ENCODE measurements around the gene ZBTB8B.
"Not testable (repeated sequence)": the region's sequence is repeated elsewhere in the genome, so short reads cannot be mapped to it uniquely, and the experiment has no call there.

ZBTB8B gene

DNA sequence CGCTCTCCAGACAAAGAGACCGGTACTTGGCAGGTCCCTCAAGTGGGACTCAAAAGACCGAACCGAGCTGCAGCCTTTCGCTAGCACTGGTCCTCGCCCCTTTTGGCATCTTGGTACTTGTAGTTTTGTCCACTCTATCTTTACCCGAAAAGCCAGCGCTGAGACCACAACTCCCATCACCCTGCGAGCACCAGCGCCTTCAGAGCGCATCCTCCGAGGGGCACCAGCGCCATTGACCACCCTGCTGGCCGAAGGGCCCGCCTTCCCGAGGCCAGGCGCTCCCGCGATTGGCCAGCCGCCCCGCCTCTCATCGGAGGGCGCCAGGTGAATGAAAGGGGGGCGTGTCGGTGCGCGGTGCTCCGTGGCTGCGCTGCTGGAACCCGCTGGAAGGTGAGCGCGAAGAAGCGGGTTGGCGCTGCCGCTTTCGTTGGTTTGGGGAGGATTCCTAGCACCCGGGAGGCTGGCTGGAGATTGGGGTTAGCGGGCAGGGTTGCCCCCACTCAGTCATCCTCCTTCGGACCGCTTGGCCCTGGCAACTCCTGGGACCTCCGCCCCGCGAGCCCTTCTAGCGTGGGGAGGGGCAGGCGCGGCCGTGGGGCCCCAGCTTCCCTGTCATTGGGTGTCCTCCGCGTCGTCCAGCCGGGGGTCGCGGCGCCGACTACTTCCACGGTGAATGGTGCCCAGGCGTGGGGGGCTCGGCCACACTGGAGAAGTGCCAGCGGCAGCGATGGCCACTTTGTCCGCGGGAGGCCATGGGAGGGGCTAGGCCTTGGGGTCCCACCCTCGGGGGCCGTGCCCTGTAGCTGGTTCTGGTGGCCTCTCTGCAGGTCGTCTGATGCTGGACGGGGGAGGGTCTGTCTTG is at the start of gene ZBTB8B:
TSS of gene ZBTB8B (plus strand) at position 357 of the 862 bp plus-strand sequence. CDS start 5,553 bp downstream, outside the sequence.
- peak; percentile 15 to 48 for DNase-seq

DNA sequence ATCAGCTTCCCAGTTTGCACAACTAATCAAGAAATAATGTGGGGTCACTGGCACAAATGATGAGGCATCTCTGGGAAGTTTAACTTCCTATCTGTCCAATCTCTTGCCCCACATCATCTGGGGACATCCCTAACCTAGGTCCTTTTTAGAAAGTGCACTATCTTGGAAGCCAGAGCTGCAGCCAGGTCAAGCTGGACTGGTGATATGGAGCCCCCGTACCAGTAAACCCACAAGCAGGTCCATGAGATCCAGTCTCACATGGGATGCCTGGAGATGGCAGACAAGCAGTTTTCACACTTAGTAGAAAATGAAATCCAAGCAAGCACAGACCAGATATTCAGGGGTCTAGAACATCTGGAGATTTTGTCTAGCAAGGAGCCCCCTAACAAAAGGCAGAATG is 43.1 kb upstream of the ZBTB8B start:
- DNase-seq = no peak

DNA sequence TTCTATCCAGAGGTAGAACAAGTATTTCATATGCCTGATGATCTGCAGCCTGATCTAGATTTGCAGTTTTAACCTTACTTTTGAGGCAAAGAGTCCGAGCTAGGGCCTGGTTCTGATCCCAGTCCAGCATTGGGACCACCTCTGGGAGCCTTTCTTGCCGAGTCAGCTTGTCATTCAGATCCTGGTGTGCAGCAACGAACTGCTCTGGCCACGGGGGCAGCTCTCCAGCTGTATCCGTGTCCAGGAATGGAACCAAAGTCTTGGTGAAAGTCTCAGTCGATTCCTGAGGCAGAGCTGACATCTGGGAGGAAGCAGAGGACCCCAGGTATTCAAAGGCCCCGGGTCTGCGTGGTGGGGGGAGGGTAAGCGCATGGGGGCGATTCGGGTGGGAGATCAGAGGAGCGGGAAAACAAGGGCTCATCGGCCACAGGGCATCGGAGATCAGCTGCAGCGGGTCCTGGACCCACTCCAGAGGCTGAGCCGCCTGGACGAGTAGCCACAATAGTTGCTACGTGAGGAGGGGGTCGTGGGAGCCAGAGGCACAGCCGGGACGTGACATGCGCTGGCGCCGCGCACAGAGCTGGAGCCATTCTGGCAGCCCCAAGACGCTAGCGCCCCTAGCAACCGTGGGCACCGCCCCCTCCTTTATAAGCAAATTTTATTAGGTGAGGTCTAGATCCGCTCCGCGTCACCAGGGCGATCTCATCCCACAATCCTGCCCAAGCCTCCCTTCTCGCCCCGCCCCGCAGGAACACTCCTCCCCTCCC is 38.2 kb upstream of the ZBTB8B start:
- DNase-seq = no peak

DNA sequence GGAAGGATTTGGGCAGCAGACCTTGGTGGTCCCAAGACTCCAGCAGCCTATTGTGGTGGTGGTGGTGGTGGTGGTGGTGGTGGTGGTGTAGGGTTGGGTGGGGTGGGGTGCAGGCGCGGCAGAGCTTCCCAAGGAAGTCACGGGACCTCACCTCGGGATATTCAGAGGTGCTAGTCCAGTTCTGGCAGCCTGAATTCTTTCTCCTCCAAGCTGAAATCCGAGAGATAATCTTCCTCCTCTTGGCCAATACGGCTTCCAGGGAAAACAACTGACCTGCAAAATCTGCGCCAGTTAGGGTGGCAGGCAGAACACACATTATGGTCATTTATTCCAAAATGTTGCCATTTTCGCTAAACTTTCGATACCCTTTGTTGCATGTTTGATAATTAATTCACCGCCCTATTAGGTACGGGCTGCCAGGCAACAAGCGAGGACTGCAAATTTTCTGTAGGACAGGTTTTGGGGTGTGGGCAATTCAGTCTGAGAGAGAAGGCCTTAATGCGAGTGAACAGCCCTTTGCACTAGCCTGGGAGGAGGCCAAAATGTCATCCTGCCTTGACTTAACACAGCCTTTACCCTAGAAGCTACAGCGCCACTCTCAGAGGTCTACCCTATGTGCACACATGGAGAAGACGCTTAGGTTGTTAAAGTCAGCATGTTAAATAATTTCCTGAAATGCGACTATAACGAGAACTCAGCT is 37.5 kb upstream of the ZBTB8B start:
- DNase-seq = no peak

GRCh38 chr1:32431736-32432400 is 33.0 kb upstream of the ZBTB8B start:
- DNase-seq = no peak

GRCh38 chr1:32438136-32438535 is 26.7 kb upstream of the ZBTB8B start:
- no peak for DNase-seq

- DNase-seq = not testable (repeated sequence)
Observed at GRCh38 chr1:32438777-32439176, 26.1 kb upstream of the ZBTB8B start.

DNA sequence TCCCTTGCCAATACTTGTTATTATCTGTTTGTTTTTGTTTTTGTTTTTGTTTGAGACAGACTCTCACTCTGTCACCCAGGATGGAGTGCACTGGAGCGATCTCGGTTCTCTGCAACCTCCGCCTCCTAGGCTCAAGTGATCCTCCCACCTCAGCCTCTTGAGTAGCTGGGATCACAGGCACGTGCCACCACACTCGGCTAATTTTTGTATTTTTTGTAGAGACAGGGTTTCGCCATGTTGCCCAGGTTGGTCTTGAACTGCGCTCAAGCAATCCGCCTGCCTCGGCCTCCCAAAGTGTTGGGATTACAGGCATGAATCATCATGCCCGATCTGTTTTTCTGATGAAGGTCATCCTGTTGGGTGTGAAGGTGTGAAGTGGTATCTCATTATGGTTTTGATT is 23.4 kb upstream of the ZBTB8B start:
- not testable (repeated sequence) for DNase-seq

DNA sequence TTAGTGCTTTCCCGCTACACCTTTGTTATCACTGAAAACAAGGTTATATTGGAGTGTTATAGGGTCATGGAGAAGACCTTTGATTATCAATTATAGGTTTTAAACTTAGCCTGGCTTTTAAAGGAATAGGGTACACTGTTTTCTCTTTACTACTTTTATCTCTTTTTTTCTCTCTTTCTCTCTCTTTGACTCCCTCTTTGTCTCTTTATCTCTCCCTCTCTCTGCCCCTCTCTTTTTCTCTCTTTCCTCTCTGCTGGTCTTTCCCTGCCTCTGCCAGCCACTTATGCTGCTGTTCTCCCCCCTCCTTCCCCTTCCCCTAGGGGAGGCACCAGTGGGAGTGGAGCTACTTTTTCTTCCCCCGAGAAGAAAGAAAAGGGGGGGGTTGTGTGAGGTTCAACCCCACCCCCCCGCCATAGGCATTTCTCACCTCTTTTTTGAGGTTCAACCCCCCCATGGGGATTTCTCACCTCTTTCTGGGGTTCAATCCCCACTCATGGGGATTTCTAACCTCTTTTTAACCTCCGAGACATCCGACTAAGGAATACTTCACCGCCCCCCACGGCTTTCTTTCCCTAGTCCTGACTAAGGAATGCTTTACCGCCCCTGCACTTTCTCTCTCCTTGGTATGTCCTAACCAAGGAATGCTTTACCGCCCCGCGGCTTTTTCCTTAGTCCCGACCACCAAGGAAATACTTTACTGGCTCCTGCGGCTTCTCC is 17.2 kb upstream of the ZBTB8B start:
- DNase-seq = no peak

GRCh38 chr1:32448186-32448772 is 16.6 kb upstream of the ZBTB8B start:
- peak; percentile 4 to 27 for DNase-seq

DNA sequence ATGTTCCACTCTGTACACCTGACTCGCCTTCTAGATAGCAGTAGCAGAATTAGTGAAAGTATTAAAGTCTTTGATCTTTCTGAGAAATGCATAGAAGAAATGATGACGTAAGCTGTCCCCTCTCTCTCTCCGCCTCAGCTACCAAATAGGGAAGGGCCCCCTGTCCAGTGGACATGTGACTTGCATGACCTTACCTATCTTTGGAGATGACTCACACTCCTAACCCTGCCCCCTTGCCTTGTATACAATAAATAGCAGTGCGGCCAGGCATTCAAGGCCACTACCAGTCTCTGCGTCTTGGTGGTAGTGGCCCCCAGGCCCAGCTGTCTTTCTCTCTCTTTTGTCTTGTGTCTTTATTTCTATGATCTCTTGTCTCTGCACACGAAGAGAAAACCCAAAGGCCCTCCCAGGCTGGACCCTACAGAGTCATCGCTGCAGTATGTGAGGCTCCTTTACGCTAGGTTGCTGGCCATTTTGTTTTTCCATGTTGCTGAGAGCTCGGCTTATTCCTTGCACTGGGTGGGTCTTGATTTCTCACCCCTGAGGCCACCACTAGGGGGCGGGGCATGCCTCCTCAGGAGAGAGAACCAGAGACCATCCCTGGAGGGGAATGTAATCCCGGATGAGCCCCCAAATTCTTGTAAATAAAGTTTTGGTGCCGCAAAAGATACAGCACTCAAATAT is 16.0 kb upstream of the ZBTB8B start:
- DNase-seq = no peak

GRCh38 chr1:32449457-32449831 is 15.4 kb upstream of the ZBTB8B start:
- DNase-seq = not testable (repeated sequence)

GRCh38 chr1:32454726-32455125 is 10.1 kb upstream of the ZBTB8B start:
- no peak for DNase-seq

GRCh38 chr1:32455958-32456357 is 8.9 kb upstream of the ZBTB8B start:
- DNase-seq = no peak

DNA sequence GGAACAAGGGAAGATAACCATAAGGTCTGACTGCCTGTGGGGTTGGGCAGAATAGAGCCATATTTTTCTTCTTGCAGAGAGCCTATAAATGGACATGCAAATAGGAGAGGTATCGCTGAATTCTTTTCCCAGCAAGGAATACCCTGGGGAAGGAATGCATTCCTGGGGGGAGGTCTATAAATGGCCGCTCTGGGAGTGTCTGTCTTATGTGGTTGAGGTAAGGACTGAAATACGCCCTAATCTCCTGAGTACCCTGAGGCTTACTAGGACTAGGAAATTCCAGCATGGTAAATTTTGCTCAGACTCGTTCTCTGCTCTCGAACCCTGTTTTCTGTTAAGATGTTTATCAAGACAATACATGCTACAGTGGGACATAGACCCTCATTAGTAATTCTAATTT is 6.1 kb upstream of the ZBTB8B start:
- not testable (repeated sequence) for DNase-seq

- DNase-seq = not testable (repeated sequence)
Observed at GRCh38 chr1:32462977-32463376, 1.9 kb upstream of the ZBTB8B start.

GRCh38 chr1:32464191-32464715 is 619 bp upstream of the ZBTB8B start:
- no peak for DNase-seq

DNA sequence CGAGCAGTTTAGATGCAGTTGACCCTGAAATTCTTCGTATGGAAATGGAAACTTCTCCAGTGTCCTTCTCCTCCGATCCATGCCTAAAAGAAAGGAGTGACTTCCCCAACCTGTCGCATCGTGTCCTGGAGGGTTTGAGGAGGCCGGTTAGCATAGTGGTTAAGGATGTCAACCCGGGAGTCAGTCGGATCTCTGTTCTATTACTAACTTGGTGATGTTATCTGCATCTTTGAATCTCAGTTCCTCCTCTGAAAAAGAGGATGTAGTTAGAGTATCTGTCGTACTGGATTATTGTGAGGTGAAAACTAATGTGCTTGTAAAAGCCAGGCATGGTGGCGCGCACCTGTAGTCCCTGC is 684 bp downstream of the ZBTB8B start:
- DNase-seq = no peak

GRCh38 chr1:32466761-32467160 is 1.9 kb downstream of the ZBTB8B start:
- no peak for DNase-seq

DNA sequence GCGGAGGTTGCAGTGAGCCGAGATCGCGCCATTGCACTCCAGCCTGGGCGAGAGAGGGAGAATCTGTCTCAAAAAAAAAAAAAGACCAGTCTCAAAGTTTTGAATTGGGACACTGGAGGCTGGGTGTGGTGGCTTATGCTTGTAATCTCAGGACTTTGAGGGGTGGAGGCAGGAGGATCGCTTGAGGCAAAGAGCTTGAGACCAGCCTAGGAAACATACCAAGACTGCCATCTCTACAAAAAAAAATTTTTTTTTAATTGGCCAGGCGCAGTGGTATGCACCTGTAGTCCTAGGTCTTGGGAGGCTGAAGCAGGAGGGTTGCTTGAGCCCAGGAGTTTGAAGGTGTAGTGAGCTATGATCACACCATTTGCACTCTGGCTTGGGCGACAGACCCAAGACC is 3.9 kb downstream of the ZBTB8B start:
- DNase-seq = no peak

- no peak for DNase-seq
Observed at GRCh38 chr1:32470431-32470830, 5.6 kb downstream of the ZBTB8B start.

All from stimulated activated CD4-positive, alpha-beta T cell treated with anti-CD3 and anti-CD28 coated beads, Interleukin-4, amount 100 ng/mL, for 4 hours (primary cell).